HG03442 (cell line): ENCODE results near the gene KCNT1.

ENCODE experiments used
- ATAC-seq: cut with Tn5 transposase; IDR thresholded peaks from one replicate; pipeline ENCODE4 v1.9.1; 2021; ENCODE audit warnings: mild to moderate bottlenecking, moderate library complexity; ENCODE audit not compliant: unreplicated experiment

Gene KCNT1

GRCh38 chr9:135698767-135699166 is 3.2 kb upstream of the KCNT1 start:
- no peak for ATAC-seq

- ATAC-seq, result no peak
These were observed 2.5 kb upstream of the KCNT1 start, which contains the start of gene SOHLH1 for GRCh38 chr9:135699440-135699839. SOHLH1 (minus strand) TSS chr9:135699481; CDS start chr9:135699467, 14 bp downstream.

- no peak for ATAC-seq
These were observed 1.5 kb upstream of the KCNT1 start for GRCh38 chr9:135700525-135700924.

GRCh38 chr9:135701067-135701958 is 672 bp upstream of the KCNT1 start:
- no peak for ATAC-seq

GRCh38 chr9:135703726-135704125 is 1.7 kb downstream of the KCNT1 start:
- no peak for ATAC-seq

- ATAC-seq, result no peak
These were observed 2.5 kb downstream of the KCNT1 start for GRCh38 chr9:135704483-135704882.

- ATAC-seq, result no peak
These were observed 3.4 kb downstream of the KCNT1 start for GRCh38 chr9:135705376-135705775.

GRCh38 chr9:135706288-135706687 is 4.3 kb downstream of the KCNT1 start:
- no peak for ATAC-seq

- ATAC-seq, result no peak
These were observed 5.5 kb downstream of the KCNT1 start for GRCh38 chr9:135707252-135708138.

- ATAC-seq, result no peak
These were observed 6.2 kb downstream of the KCNT1 start for GRCh38 chr9:135708164-135708563.

- ATAC-seq, result no peak
These were observed 9.4 kb downstream of the KCNT1 start for GRCh38 chr9:135711391-135711790.

GRCh38 chr9:135711881-135712280 is 9.9 kb downstream of the KCNT1 start:
- no peak for ATAC-seq

GRCh38 chr9:135712613-135713295 is 10.8 kb downstream of the KCNT1 start:
- no peak for ATAC-seq

- no peak for ATAC-seq
These were observed 12.5 kb downstream of the KCNT1 start for GRCh38 chr9:135714242-135715055.

- ATAC-seq, result no peak
These were observed 13.1 kb downstream of the KCNT1 start for GRCh38 chr9:135715056-135715595.

- ATAC-seq, result no peak
These were observed 14.1 kb downstream of the KCNT1 start for GRCh38 chr9:135716045-135716444.

- ATAC-seq, result no peak
These were observed 15.4 kb downstream of the KCNT1 start for GRCh38 chr9:135717410-135717809.

GRCh38 chr9:135718616-135719015 is 16.6 kb downstream of the KCNT1 start:
- ATAC-seq, result no peak

GRCh38 chr9:135719472-135719871 is 17.5 kb downstream of the KCNT1 start:
- no peak for ATAC-seq

GRCh38 chr9:135722365-135722764 is 20.4 kb downstream of the KCNT1 start:
- no peak for ATAC-seq
